ENCODE results near the gene TMEM186. TPM values are rescaled to one million over a fixed set of nuclear protein-coding genes. Genes with fewer than 3 reads are reported as not detected.

The TMEM186 gene
- total and polyA plus RNA-seq, 8 donors = 8.8 to 15.6 (median 12.4) TPM

- H3K4me3 ChIP-seq = no peak overlapping the region
- no peak for DNase-seq
- intact Hi-C loops (cut with DNase I) = no loop called here
- H3K9me3 ChIP-seq = no peaks in the 10 kb centered on the region
- no peaks in the 10 kb centered on the region for H3K4me1 ChIP-seq
- no peak for ATAC-seq
- no peak for TF ChIP-seq CTCF (IDR thresholded peaks at IDR 0.05)
- no peak overlapping the region for H3K27ac ChIP-seq
- H3K36me3 ChIP-seq = peaks cover 0 to 54% of the 10 kb centered on the region in 2 donors
- H3K27me3 ChIP-seq = no peaks in the 10 kb centered on the region
Measured at GRCh38 chr16:8826278-8826879, 28.9 kb upstream of the TMEM186 start.

GRCh38 chr16:8822403-8822802 lies 25.0 kb upstream of the TMEM186 start:
- ATAC-seq (no peak), DNase-seq (no peak)
- Histone ChIP-seq H3K36me3 (peaks cover 0 to 69% of the 10 kb centered on the region in 2 donors), H3K4me3 (no peak overlapping the region), H3K9me3 (no peaks in the 10 kb centered on the region), H3K4me1 (peaks cover 0 to 3% of the 10 kb centered on the region in 2 donors), H3K27me3 (no peaks in the 10 kb centered on the region), H3K27ac (no peak overlapping the region)
- intact Hi-C loops (cut with DNase I) = no loop called here
- TF ChIP-seq CTCF (IDR thresholded peaks at IDR 0.05) = no peak

GRCh38 chr16:8819411-8820034 lies 22.1 kb upstream of the TMEM186 start:
- Histone ChIP-seq H3K27me3 (no peaks in the 10 kb centered on the region), H3K27ac (no peak overlapping the region), H3K36me3 (peaks cover 0 to 79% of the 10 kb centered on the region in 2 donors), H3K4me1 (peaks cover 0 to 6% of the 10 kb centered on the region in 2 donors), H3K9me3 (no peaks in the 10 kb centered on the region), H3K4me3 (no peak overlapping the region)
- DNase-seq = no peak
- no peak for ATAC-seq
- intact Hi-C loops (cut with DNase I) = no loop called here
- TF ChIP-seq CTCF (IDR thresholded peaks at IDR 0.05) = no peak

GRCh38 chr16:8818504-8819270 lies 21.2 kb upstream of the TMEM186 start:
- peak in 2 of 4 donors; percentile 9 to 10 for DNase-seq

More at GRCh38 chr16:8818504-8819270, 21.2 kb upstream of the TMEM186 start:
- intact Hi-C loops (cut with DNase I) = no loop called here
- H3K4me1 ChIP-seq = peaks cover 0 to 6% of the 10 kb centered on the region in 2 donors
- peaks cover 0 to 88% of the 10 kb centered on the region in 2 donors for H3K36me3 ChIP-seq
- H3K27ac ChIP-seq = no peak overlapping the region
- TF ChIP-seq CTCF (IDR thresholded peaks at IDR 0.05) = no peak
- H3K9me3 ChIP-seq = no peaks in the 10 kb centered on the region
- no peaks in the 10 kb centered on the region for H3K27me3 ChIP-seq
- ATAC-seq = no peak
- H3K4me3 ChIP-seq = no peak overlapping the region
